ENCODE data around the gene IFNA21.
"Not testable (repeated sequence)": the region's sequence is repeated elsewhere in the genome, so short reads cannot be mapped to it uniquely, and the experiment has no call there.

IFNA21 gene

DNA sequence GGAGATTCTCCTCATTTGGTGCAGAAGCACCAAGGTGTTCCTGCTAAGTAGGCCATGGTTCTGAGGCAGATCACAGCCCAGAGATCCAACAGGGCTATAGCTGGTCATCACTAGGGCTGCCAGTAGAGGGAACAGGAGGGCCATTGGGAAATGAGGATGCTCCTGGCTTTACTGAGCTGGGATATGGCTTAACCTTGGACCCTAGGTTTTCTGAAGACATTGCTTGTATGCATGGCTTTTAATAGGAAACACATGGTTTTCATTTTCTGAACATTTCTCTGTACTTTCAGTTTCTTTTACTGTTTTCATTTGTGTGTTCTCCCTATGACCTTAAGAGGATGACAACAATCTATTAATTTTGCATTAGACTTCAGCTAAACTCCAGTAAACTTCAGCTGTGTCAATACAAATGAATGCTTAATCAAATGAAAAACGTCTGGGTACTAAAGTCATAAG, 25.0 kb downstream of the IFNA21 start, which contains the start of gene IFNW1:
TSS of gene IFNW1 (minus strand) at position 406 of the 456 bp plus-strand sequence. CDS start at position 144, 262 bp downstream.
- DNase-seq (ENCODE audit: low read depth) = no peak

DNA sequence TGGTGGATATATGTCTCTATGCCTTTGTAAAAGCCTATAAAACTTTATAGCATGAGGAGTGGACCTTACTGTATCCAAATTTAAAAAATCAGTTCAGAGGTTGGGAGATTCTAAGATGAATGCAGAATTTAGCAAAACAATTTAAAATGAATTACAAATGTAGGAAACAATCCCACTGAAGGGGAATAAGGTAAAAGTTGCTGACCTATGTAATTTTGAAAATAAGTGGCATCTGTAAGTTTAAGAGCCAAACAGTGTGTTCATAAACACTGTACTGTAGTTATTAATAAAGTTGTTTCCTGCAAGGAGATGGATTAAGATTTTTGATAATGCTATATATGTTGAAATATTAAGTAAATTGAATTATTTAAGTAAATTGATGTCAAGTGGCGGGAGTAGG, 29.4 kb downstream of the IFNA21 start:
- DNase-seq (ENCODE audit: low read depth) = no peak

- DNase-seq (ENCODE audit: low read depth) = no peak
Observed at GRCh38 chr9:21135736-21136135, 30.7 kb downstream of the IFNA21 start.

DNA sequence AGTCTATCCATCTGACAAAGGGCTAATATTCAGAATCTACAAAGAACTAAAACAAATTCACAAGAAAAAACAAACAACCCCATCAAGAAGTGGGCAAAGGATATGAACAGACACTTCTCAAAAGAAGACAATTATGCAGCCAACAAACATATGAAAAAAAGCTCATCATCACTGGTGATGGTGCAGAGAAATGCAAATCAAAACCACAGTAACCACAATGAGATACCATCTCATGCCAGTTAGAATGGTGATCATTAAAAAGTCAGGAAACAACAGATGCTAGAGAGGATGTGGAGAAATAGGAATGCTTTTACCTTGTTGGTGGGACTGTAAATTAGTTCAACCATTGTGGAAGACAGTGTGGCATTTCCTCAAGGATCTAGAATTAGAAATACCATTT, 38.3 kb downstream of the IFNA21 start:
- not testable (repeated sequence) for DNase-seq (ENCODE audit: low read depth)

DNA sequence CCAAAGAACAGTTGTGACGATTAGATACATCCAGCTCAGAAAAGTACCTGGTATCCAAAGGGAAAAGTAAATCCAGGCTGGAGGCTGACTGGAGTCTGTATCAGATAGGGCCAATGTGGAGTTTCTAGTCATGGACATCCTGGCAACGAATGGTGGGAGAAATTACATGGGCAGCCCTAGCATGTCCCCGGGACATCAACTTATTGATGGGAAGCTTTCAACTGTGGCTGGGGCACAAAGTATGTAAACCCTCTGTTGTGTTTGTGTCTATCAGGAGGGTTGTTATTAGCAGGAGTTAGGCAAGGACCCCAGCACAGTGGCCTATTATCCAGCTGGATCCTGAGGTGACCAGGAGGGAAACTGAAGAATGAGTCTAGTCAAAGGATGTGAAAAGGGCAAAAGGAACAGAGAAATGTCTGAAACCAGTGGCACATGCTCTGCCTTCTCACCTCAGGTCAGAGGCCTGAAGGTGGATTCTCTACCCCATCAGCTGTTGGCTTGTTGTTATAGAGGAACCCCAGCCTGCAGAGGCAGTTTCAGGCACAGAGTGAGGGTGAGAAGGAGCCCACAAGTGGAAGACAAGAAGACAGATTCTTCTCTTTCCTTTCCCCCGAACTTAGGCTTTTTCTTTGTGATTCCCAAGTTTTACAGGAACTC, 44.7 kb downstream of the IFNA21 start:
- DNase-seq (ENCODE audit: low read depth) = no peak

- DNase-seq (ENCODE audit: low read depth) = no peak
Observed at GRCh38 chr9:21121079-21121478, 45.4 kb downstream of the IFNA21 start.

GRCh38 chr9:21119093-21119770, 47.2 kb downstream of the IFNA21 start:
- no peak for DNase-seq (ENCODE audit: low read depth)
